Transverse colon (tissue), 4 donors: ENCODE results near the gene MMP13.

Experiments used
- POLR2AphosphoS5 ChIP-seq, 3 donors: sonication (generic); formaldehyde crosslinking; IDR thresholded peaks; one replicate each; pipeline ENCODE4 v1.6.1; 2016; ENCODE audit warnings: antibody characterized with exemption in 3 of 3
- TF ChIP-seq, protein P1 (sequence below), 5 experiments: fragments of 200-600 bp in 3 of 5; fragments of 450-650 bp in 2 of 5; sonication (generic) in 3 of 5; IDR thresholded peaks; 1 replicate in 2 of 5; 2 replicates in 3 of 5; pipeline ENCODE4 v1.5.1; 2016 to 2017; ENCODE audit warnings: antibody characterized with exemption in 5 of 5, inconsistent platforms in 3 of 5, mild to moderate bottlenecking in 2 of 5, moderate library complexity in 1 of 5

DNA sequence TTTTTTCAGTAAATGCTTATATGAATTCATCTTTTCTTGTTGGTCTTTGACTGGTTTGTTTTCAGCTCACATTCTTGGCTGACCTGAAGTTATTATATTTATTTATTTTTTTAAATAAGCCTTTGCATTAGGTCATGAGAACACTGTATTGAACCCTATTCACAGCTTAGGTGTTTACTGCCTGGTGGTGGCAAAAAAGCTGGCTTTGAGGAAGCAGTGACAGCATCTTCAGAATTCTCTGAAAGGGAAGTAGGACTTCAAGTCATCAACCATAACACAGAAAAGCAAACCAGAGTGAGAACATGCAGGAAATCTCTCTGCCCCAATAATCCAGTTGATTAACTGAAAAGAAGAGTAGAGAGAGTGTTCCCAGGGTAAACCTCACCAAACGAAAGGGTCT is 30.3 kb upstream of the MMP13 start:
- TF ChIP-seq, protein P1, sequence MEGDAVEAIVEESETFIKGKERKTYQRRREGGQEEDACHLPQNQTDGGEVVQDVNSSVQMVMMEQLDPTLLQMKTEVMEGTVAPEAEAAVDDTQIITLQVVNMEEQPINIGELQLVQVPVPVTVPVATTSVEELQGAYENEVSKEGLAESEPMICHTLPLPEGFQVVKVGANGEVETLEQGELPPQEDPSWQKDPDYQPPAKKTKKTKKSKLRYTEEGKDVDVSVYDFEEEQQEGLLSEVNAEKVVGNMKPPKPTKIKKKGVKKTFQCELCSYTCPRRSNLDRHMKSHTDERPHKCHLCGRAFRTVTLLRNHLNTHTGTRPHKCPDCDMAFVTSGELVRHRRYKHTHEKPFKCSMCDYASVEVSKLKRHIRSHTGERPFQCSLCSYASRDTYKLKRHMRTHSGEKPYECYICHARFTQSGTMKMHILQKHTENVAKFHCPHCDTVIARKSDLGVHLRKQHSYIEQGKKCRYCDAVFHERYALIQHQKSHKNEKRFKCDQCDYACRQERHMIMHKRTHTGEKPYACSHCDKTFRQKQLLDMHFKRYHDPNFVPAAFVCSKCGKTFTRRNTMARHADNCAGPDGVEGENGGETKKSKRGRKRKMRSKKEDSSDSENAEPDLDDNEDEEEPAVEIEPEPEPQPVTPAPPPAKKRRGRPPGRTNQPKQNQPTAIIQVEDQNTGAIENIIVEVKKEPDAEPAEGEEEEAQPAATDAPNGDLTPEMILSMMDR (IDR thresholded peaks at IDR 0.05) = no peak
- no peak for TF ChIP-seq POLR2AphosphoS5 (IDR thresholded peaks at IDR 0.05)
